Neural crest cell (in vitro differentiated cells): ENCODE measurements around the gene ABCB8. TPM values are rescaled to one million over a fixed set of nuclear protein-coding genes. Genes with fewer than 3 reads are reported as not detected.

Experiments used
- DNase-seq: peaks from one replicate; pipeline ENCODE4 v3.0.0; 2021; ENCODE audit warnings: low read depth, mixed read lengths, low spot score
- H3K27ac Mint-ChIP-seq: one replicate; pipeline ENCODE4 v1.8.0; 2021; ENCODE audit warnings: mild to moderate bottlenecking, mixed read lengths; ENCODE audit not compliant: unreplicated experiment
- H3K27me3 Mint-ChIP-seq: 2 replicates; pipeline ENCODE4 v1.8.0; 2021; ENCODE audit warnings: low read depth, mild to moderate bottlenecking, mixed read lengths
- H3K36me3 Mint-ChIP-seq: 2 replicates; pipeline ENCODE4 v1.8.0; 2021; ENCODE audit warnings: low read depth, mild to moderate bottlenecking, mixed read lengths
- H3K4me1 Mint-ChIP-seq: 2 replicates; pipeline ENCODE4 v1.8.0; 2021; ENCODE audit warnings: mixed read lengths
- H3K4me3 Mint-ChIP-seq: one replicate; pipeline ENCODE4 v1.8.0; 2021; ENCODE audit warnings: mild to moderate bottlenecking, mixed read lengths
- H3K9me3 Mint-ChIP-seq: 2 replicates; pipeline ENCODE4 v1.8.0; 2021; ENCODE audit warnings: mixed read lengths
- total RNA-seq: library from RNA; stranded (reverse); gene quantifications from 2 replicates; pipeline ENCODE4 v1.2.1, GENCODE V29; 2021
- TF ChIP-seq, protein P1 (sequence below): fragments of 200-600 bp; sonication (generic); conservative IDR thresholded peaks from 2 replicates; pipeline ENCODE4 v1.5.0; 2021; ENCODE audit warnings: antibody characterized with exemption, mild to moderate bottlenecking

The ABCB8 gene
- total RNA-seq, 1 donor from 2014 or later: 43.5 TPM

DNA sequence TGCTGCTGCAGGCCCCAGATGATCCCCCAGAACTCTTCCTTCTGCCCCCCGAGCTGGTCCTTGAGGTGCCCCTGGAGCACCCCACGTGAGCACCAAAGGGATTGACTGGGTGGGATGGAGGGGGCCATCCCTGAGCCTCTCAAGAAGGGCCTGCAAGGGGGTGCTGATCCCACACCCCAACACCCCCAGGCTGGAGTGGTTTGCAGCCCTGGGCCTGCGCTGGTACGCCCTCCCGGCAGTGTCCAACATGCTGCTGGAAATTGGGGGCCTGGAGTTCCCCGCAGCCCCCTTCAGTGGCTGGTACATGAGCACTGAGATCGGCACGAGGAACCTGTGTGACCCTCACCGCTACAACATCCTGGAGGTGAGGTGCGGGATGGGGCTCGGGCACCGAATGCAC, 29.2 kb upstream of the ABCB8 start:
- Mint-ChIP-seq H3K27me3 (no peaks in the 10 kb centered on the region), H3K4me1 (peaks cover 8% of the 10 kb centered on the region), H3K36me3 (no peaks in the 10 kb centered on the region), H3K9me3 (no peaks in the 10 kb centered on the region), H3K27ac (no peak overlapping the region), H3K4me3 (no peak overlapping the region)
- TF ChIP-seq, protein P1, sequence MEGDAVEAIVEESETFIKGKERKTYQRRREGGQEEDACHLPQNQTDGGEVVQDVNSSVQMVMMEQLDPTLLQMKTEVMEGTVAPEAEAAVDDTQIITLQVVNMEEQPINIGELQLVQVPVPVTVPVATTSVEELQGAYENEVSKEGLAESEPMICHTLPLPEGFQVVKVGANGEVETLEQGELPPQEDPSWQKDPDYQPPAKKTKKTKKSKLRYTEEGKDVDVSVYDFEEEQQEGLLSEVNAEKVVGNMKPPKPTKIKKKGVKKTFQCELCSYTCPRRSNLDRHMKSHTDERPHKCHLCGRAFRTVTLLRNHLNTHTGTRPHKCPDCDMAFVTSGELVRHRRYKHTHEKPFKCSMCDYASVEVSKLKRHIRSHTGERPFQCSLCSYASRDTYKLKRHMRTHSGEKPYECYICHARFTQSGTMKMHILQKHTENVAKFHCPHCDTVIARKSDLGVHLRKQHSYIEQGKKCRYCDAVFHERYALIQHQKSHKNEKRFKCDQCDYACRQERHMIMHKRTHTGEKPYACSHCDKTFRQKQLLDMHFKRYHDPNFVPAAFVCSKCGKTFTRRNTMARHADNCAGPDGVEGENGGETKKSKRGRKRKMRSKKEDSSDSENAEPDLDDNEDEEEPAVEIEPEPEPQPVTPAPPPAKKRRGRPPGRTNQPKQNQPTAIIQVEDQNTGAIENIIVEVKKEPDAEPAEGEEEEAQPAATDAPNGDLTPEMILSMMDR: no peak
- no peak for DNase-seq

DNA sequence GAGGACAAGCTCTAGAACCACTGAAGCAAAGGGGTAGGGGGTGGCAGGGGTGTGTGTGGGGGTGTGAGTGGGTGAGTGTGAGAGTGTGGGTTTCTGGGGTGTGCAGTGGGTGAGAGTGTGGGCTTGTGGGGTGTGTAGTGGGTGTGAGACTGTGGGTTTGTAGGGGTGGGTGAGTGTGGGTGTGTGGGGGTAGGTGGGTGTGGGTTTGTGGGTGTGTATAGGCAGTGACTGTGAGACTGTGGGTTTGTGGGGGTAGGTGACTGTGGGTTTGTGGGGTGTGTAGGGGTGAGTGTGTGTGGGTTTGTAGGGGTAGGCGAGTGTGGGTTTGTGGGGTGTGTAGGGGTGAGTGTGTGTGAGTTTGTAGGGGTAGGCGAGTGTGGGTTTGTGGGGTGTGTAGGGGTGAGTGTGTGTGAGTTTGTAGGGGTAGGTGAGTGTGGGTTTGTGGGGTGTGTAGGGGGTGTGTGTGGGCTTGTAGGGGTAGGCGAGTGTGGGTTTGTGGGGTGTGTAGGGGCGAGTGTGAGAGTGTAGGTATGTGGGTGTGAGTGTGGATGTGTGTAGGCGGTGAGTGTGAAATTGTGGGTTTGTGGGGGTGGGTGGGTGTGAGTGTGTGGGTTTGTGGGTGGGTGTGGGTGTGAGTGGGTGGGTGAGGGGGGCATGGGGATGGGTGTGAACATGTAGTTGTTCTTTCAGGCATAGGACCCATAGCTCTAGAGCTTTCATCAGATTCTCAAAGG, 28.6 kb upstream of the ABCB8 start:
- Mint-ChIP-seq H3K9me3 (no peaks in the 10 kb centered on the region), H3K27me3 (no peaks in the 10 kb centered on the region), H3K4me3 (no peak overlapping the region), H3K4me1 (peaks cover 5% of the 10 kb centered on the region), H3K36me3 (no peaks in the 10 kb centered on the region), H3K27ac (no peak overlapping the region)
- TF ChIP-seq, protein P1: no peak
- no peak for DNase-seq

DNA sequence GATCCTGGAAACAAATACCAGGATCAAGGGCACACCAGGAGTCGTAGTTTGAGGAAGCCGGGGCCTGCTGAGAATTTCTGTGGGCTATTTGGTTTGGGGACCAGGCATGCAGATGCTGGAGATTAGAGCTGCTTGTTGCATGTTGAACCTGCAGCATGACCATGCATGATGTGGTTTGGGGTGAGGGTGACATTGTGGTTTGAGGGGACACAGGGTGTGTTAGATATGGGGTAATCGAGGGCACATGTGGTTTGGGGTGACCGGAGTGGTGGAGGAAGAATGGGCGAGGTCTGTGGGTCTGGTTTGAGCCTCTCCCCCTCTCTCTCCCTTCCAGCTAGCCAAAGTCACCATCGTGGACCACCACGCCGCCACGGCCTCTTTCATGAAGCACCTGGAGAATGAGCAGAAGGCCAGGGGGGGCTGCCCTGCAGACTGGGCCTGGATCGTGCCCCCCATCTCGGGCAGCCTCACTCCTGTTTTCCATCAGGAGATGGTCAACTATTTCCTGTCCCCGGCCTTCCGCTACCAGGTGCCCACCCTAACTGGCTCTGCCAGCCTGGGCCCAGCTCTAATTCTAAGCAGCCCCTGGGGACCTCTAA, 27.3 kb upstream of the ABCB8 start:
- no peak overlapping the region for H3K27ac Mint-ChIP-seq
- no peaks in the 10 kb centered on the region for H3K27me3 Mint-ChIP-seq
- TF ChIP-seq, protein P1: no peak
- H3K4me3 Mint-ChIP-seq: no peak overlapping the region
- no peaks in the 10 kb centered on the region for H3K36me3 Mint-ChIP-seq
- H3K9me3 Mint-ChIP-seq: no peaks in the 10 kb centered on the region
- no peak for DNase-seq
- peaks cover 5% of the 10 kb centered on the region for H3K4me1 Mint-ChIP-seq

DNA sequence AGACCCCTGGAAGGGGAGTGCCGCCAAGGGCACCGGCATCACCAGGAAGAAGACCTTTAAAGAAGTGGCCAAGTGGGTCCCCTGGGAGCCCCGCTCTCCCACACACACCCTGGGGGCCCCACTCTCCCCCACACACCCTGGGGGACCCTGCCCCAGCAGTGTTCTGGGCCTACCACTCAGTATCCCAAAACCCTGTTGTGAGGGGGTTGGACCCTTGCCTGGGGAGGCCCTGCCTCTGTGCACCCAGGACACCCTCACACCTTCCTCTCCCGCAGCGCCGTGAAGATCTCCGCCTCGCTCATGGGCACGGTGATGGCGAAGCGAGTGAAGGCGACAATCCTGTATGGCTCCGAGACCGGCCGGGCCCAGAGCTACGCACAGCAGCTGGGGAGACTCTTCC, 26.7 kb upstream of the ABCB8 start:
- Mint-ChIP-seq H3K4me1 (peaks cover 5% of the 10 kb centered on the region), H3K9me3 (no peaks in the 10 kb centered on the region), H3K4me3 (no peak overlapping the region), H3K27me3 (no peaks in the 10 kb centered on the region), H3K36me3 (no peaks in the 10 kb centered on the region), H3K27ac (no peak overlapping the region)
- TF ChIP-seq, protein P1: no peak
- no peak for DNase-seq

DNA sequence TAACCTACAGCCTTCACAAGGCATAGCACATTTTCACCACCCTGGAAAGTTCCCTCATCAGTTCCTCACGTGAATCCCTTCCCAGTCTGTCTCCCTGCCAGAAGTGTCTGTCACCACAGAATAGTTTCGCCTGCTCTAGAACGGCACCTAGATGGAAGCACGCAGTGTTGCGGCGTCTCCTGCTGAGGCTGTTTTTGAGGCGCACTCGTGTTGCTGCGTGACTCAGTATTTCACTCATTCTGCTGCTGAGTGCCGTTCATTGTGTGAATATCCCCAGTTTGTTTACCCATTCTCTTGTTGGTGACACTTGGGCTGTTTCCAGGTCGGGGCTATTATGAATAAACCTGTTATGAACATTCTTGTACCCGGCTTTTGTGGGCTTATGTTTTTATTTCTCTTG, 24.7 kb upstream of the ABCB8 start:
- no peaks in the 10 kb centered on the region for H3K36me3 Mint-ChIP-seq
- peaks cover 10% of the 10 kb centered on the region for H3K4me1 Mint-ChIP-seq
- TF ChIP-seq, protein P1: no peak
- no peaks in the 10 kb centered on the region for H3K27me3 Mint-ChIP-seq
- H3K4me3 Mint-ChIP-seq: no peak overlapping the region
- no peak for DNase-seq
- no peaks in the 10 kb centered on the region for H3K9me3 Mint-ChIP-seq
- H3K27ac Mint-ChIP-seq: no peak overlapping the region
